HepG2 (cell line): Measurements from ENCODE around the gene EHD4. TPM values are rescaled to one million over a fixed set of nuclear protein-coding genes. Genes with fewer than 3 reads are reported as not detected.

Experiments used
- ATAC-seq: fragments of 200-7000 bp; cut with Tn5 transposase; 3 replicates; pipeline ENCODE4 v1.9.1; 2020; ENCODE audit warnings: mild to moderate bottlenecking, moderate library complexity
- BruUV-seq: library from RNA; stranded (reverse); fragments of 400-500 nt; replicated peaks from 2 replicates; lab custom pipeline; 2021; lab: Mats Ljungman, UMichigan
- CTCF ChIA-PET: fragments of 300-600 bp; formaldehyde crosslinking; extraction: SDS; loops from one replicate; lab custom pipeline; 2021; ENCODE audit warnings: low total read pairs, inconsistent platforms, low intra/inter-chr PET ratio; lab: Yijun Ruan, JAX
- POLR2A ChIA-PET: fragments of 350-600 bp; sonication (Branson Sonifier 250); formaldehyde crosslinking; loops from one replicate; lab custom pipeline; 2020; ENCODE audit warnings: antibody characterized with exemption, inconsistent platforms; lab: Yijun Ruan, JAX
- DNase-seq: peaks from one replicate; pipeline ENCODE4 v3.0.0-alpha.2; 2015; ENCODE audit warnings: low spot score
- FAIRE-seq: peaks from 3 replicates; lab custom pipeline; 2011; peaks lifted over from hg19 to GRCh38; lab: Jason Lieb, UNC
- H2AFZ ChIP-seq: one replicate; pipeline ENCODE4 v1.6.1; 2011; ENCODE audit warnings: low read length, inconsistent platforms
- H3K27ac ChIP-seq: fragments of 300-600 bp; 3 replicates; pipeline ENCODE4 v1.8.0; 2011; ENCODE audit warnings: mixed run types, mild to moderate bottlenecking, mixed read lengths, low read length, inconsistent platforms; ENCODE audit not compliant: insufficient read depth; ENCODE audit errors: extremely low read length
- H3K27me3 ChIP-seq, 2 experiments: fragments of 200-600 bp in 1 of 2; 2 replicates in 1 of 2; 3 replicates in 1 of 2; pipeline versions ENCODE4 v1.6.0 to v1.8.0; 2011; ENCODE audit warnings: low read length in 2 of 2, mild to moderate bottlenecking in 2 of 2, moderate library complexity in 2 of 2, inconsistent platforms in 1 of 2; ENCODE audit not compliant: insufficient read depth in 2 of 2, control insufficient read depth in 1 of 2
- H3K36me3 ChIP-seq, 2 experiments: fragments of 200-600 bp in 1 of 2; replicated peaks in 1 of 2; 2 replicates in 1 of 2; 3 replicates in 1 of 2; pipeline versions ENCODE4 v1.5.1 to v1.8.0; 2011; ENCODE audit warnings: low read length in 2 of 2, inconsistent platforms in 1 of 2; ENCODE audit not compliant: insufficient read depth in 2 of 2, control insufficient read depth in 1 of 2
- H3K4me1 ChIP-seq: 2 replicates; pipeline ENCODE4 v1.5.1; 2012; ENCODE audit warnings: low read length, inconsistent platforms; ENCODE audit not compliant: insufficient read depth
- H3K4me2 ChIP-seq: 2 replicates; pipeline ENCODE4 v1.6.0; 2011; ENCODE audit warnings: low read depth, low read length, inconsistent platforms
- H3K4me3 ChIP-seq, 3 experiments: fragments of 200-600 bp in 1 of 3; sonication (generic), shearing (Covaris generic) in 1 of 3; replicated peaks in 1 of 3; 2 replicates each; pipeline ENCODE4 v1.5.1; 2011 to 2016; ENCODE audit warnings: low read length in 3 of 3, inconsistent platforms in 2 of 3, low read depth in 2 of 3, mild to moderate bottlenecking in 2 of 3, control low read depth in 1 of 3, mixed read lengths in 1 of 3; ENCODE audit not compliant: insufficient read depth in 1 of 3
- H3K79me2 ChIP-seq: one replicate; pipeline ENCODE4 v1.6.1; 2011; ENCODE audit warnings: low read length, inconsistent platforms; ENCODE audit not compliant: insufficient read depth
- H3K9ac ChIP-seq: 2 replicates; pipeline ENCODE4 v1.6.0; 2011; ENCODE audit warnings: mild to moderate bottlenecking, low read depth, low read length, inconsistent platforms; ENCODE audit not compliant: insufficient read depth
- H3K9me3 ChIP-seq: 2 replicates; pipeline ENCODE4 v1.5.1; 2012; ENCODE audit warnings: mild to moderate bottlenecking, low read length
- H4K20me1 ChIP-seq: 2 replicates; pipeline ENCODE4 v1.6.0; 2011; ENCODE audit warnings: inconsistent platforms, mild to moderate bottlenecking, low read length, moderate library complexity; ENCODE audit not compliant: insufficient read depth
- ARNTL ChIP-seq: sonication (generic); formaldehyde crosslinking; IDR thresholded peaks from 2 replicates; pipeline ENCODE4 v1.4.0; 2020; ENCODE audit warnings: mild to moderate bottlenecking, missing genetic modification reagents
- ETV5 ChIP-seq: IDR thresholded peaks from 2 replicates; pipeline ENCODE4 v1.6.1; 2018; ENCODE audit warnings: missing biosample characterization, missing genetic modification reagents, inconsistent platforms, borderline replicate concordance
- SKI ChIP-seq: fragments of 450-650 bp; IDR thresholded peaks from one replicate; pipeline ENCODE4 v1.6.1; 2018; ENCODE audit warnings: mild to moderate bottlenecking; ENCODE audit not compliant: partially characterized antibody
- SP5 ChIP-seq: IDR thresholded peaks from 2 replicates; pipeline ENCODE4 v1.6.1; 2016; ENCODE audit warnings: low read depth, borderline replicate concordance
- TAF15 ChIP-seq: fragments of 200-400 bp; formaldehyde crosslinking; IDR thresholded peaks from one replicate; pipeline ENCODE4 v1.6.1; 2018; ENCODE audit warnings: mild to moderate bottlenecking, low read depth, low read length; ENCODE audit not compliant: poor library complexity, severe bottlenecking
- THYN1 ChIP-seq: sonication (generic); formaldehyde crosslinking; IDR thresholded peaks from 2 replicates; pipeline ENCODE4 v1.8.1; 2023; ENCODE audit warnings: low read depth, mild to moderate bottlenecking, moderate library complexity, missing genetic modification reagents, borderline replicate concordance
- ZEB1 ChIP-seq: IDR thresholded peaks from 2 replicates; pipeline ENCODE4 v1.6.1; 2012; ENCODE audit warnings: mild to moderate bottlenecking, low read depth, inconsistent platforms; ENCODE audit not compliant: insufficient replicate concordance
- ZFP90 ChIP-seq: sonication (generic); formaldehyde crosslinking; IDR thresholded peaks from 2 replicates; pipeline ENCODE4 v1.8.0; 2022; ENCODE audit warnings: missing genetic modification reagents, mild to moderate bottlenecking, inconsistent platforms, borderline replicate concordance
- ZNF224 ChIP-seq: sonication (generic); formaldehyde crosslinking; IDR thresholded peaks from 2 replicates; pipeline ENCODE4 v1.5.0; 2020; ENCODE audit warnings: mild to moderate bottlenecking, missing genetic modification reagents
- ZNF749 ChIP-seq: sonication (generic); formaldehyde crosslinking; IDR thresholded peaks from 2 replicates; pipeline ENCODE4 v1.8.0; 2022; ENCODE audit warnings: mild to moderate bottlenecking, missing genetic modification reagents, moderate library complexity, borderline replicate concordance
- ZNF768 ChIP-seq: sonication (generic); formaldehyde crosslinking; IDR thresholded peaks from 2 replicates; pipeline ENCODE4 v1.4.0; 2020; ENCODE audit warnings: missing genetic modification reagents
- WGBS: methylation state at CpG from one replicate; pipeline ENCODE4 v1.1.6; 2017; ENCODE audit warnings: low lambda C conversion rate; 5-methylcytosine and 5-hydroxymethylcytosine counted together
- in situ Hi-C: cut with HindIII; loops from 2 replicates; pipeline ENCODE4 v1.10.0; 2017; ENCODE audit warnings: low pct_unique_long_range_greater_than_20kb; ENCODE audit not compliant: extremely low pct_ligation_motif_present
- intact Hi-C: fragments of 100-400 bp; cut with micrococcal nuclease; formaldehyde crosslinking; loops from one replicate; pipeline ENCODE4 v1.10.0; 2022; ENCODE audit not compliant: unreplicated experiment
- polyA plus RNA-seq, 8 experiments: library from polyadenylated mRNA; depleted of rRNA in 3 of 8; stranded (reverse) in 7 of 8; unstranded in 1 of 8; fragments of >200 nt; fragmentation: Illumina TruSeq in 4 of 8; extraction: Trizol in 4 of 8; gene quantifications; 2 replicates each; pipeline versions ENCODE4 v1.2.1 to v1.2.3, GENCODE V29; 2011 to 2016; ENCODE audit warnings: low read depth in 4 of 8, missing spikeins in 1 of 8, mixed read lengths in 1 of 8; ENCODE audit not compliant: insufficient read depth in 1 of 8
- total RNA-seq, 5 experiments: library from RNA; depleted of rRNA; stranded (reverse); fragments of >200 nt; fragmentation: Illumina TruSeq; extraction: Trizol; gene quantifications; 2 replicates each; pipeline ENCODE4 v1.2.3, GENCODE V29; 2016; ENCODE audit warnings: low read depth in 1 of 5
- TF ChIP-seq, protein P1 (sequence below): sonication (generic); formaldehyde crosslinking; conservative IDR thresholded peaks from 2 replicates; pipeline ENCODE4 v1.4.0; 2020; ENCODE audit warnings: mild to moderate bottlenecking, missing genetic modification reagents, moderate library complexity

Gene EHD4
- total and polyA plus RNA-seq, 2 of the 13 experiments (the other 11 are each of a cell fraction or from before 2014, with no cell fraction given), result 3.1 to 4.8 TPM

DNA sequence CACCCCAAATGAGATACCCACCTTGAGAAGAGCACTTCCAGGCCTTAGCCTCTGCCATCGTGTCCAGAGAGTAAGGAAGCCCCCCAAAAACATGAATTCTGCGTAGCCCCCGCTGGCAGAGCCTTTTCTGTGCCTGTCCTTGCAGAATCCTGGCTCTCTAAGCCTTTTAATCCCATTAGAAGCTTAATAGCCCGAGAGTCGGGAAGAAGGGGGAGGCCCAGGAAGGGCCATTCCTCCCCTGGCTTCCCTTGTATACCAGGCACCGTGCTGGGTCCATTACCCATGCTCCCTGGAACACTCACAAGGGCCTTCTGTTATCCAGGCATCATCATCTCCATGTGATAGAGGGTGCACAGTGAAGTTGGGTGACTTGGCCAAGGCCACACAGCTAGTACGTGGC, 85.6 kb downstream of the EHD4 start (continued):
- TF ChIP-seq SP5 (CRISPR knock-in tag) (no peak), ETV5 (CRISPR knock-in tag) (no peak)
- TF ChIP-seq, all 625 proteins: peak for 0

DNA sequence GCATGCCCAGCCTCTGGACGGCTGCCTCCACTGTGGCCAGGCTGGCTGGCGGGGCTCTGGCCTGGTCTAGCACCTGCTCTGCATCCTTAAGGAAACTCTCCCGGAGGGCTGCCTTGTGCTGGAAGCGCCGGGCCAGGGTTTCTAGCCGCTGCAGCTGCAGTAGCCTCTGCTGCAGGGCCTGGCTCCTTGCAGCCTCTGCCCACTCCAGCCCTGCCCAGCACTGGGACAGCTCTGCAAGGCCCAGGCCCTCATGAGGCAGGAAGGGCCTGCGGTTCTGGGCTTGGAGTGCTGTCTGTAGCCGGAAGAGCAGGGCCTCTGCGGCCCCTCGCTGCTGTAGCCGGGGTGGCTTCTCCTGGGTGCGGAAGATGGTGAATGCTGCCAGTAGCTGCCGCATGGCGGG, 86.5 kb downstream of the EHD4 start:
- TF ChIP-seq ZNF768 (CRISPR knock-in tag) (no peak), SKI (no peak), ZNF749 (no peak), TAF15 (no peak), ZNF224 (no peak), ARNTL (no peak), ZFP90 (CRISPR knock-in tag) (no peak), THYN1 (no peak), ZEB1 (no peak)
- TF ChIP-seq, protein P1, sequence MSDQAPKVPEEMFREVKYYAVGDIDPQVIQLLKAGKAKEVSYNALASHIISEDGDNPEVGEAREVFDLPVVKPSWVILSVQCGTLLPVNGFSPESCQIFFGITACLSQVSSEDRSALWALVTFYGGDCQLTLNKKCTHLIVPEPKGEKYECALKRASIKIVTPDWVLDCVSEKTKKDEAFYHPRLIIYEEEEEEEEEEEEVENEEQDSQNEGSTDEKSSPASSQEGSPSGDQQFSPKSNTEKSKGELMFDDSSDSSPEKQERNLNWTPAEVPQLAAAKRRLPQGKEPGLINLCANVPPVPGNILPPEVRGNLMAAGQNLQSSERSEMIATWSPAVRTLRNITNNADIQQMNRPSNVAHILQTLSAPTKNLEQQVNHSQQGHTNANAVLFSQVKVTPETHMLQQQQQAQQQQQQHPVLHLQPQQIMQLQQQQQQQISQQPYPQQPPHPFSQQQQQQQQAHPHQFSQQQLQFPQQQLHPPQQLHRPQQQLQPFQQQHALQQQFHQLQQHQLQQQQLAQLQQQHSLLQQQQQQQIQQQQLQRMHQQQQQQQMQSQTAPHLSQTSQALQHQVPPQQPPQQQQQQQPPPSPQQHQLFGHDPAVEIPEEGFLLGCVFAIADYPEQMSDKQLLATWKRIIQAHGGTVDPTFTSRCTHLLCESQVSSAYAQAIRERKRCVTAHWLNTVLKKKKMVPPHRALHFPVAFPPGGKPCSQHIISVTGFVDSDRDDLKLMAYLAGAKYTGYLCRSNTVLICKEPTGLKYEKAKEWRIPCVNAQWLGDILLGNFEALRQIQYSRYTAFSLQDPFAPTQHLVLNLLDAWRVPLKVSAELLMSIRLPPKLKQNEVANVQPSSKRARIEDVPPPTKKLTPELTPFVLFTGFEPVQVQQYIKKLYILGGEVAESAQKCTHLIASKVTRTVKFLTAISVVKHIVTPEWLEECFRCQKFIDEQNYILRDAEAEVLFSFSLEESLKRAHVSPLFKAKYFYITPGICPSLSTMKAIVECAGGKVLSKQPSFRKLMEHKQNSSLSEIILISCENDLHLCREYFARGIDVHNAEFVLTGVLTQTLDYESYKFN (CRISPR knock-in tag), result no peak
- Histone ChIP-seq H3K4me2 (no peak overlapping the region), H3K9me3 (no peaks in the 10 kb centered on the region), H3K9ac (no peak overlapping the region), H4K20me1 (0 out of 2 replicates have a peak, but pooled peaks cover 3% of the 10 kb centered on the region), H3K27ac (no peak overlapping the region), H3K4me1 (peaks cover 6% of the 10 kb centered on the region; the same call in 1 of the 2 replicates), H3K27me3 (peaks cover 6 to 59% of the 10 kb centered on the region in 2 experiments; a peak in 4 of 5 replicates), H3K79me2 (no peaks in the 10 kb centered on the region), H3K4me3 (no peak overlapping the region), H3K36me3 (no peaks in the 10 kb centered on the region), H2AFZ (no peak overlapping the region)
- FAIRE-seq (no peak), DNase-seq (no peak), ATAC-seq (no peak)
- BruUV-seq, result no TSS peak
- CTCF ChIA-PET, result no interaction called here
- intact Hi-C loops (no loop called here), in situ Hi-C loops (no loop called here)
- POLR2A ChIA-PET, result no interaction called here
- 43% methylated on average over 4 of the region's 14 CpGs for WGBS
